K562 (cell line): ENCODE data around the gene RFNG. TPM values are rescaled to one million over a fixed set of nuclear protein-coding genes. Genes with fewer than 3 reads are reported as not detected.
A peak's percentile ranks its signal among the peaks of the same experiment; 100 is the strongest.

Experiments
- ATAC-seq: fragments of 200-7000 bp; cut with Tn5 transposase; 3 replicates; pipeline ENCODE4 v1.9.1; 2020; ENCODE audit warnings: moderate library complexity
- BruUV-seq: library from RNA; stranded (reverse); fragments of 400-500 nt; replicated peaks from 2 replicates; lab custom pipeline; 2021; lab: Mats Ljungman, UMichigan
- CTCF ChIA-PET: fragments of 300-600 bp; formaldehyde crosslinking; extraction: SDS; loops from one replicate; lab custom pipeline; 2021; ENCODE audit warnings: low intra/inter-chr PET ratio; lab: Yijun Ruan, JAX
- POLR2A ChIA-PET: fragments of 300-600, 350-650 bp; sonication (Branson Sonifier 250); formaldehyde crosslinking; extraction: SDS; loops from one replicate; lab custom pipeline; 2021; ENCODE audit warnings: antibody characterized with exemption, inconsistent platforms; lab: Yijun Ruan, JAX
- DNase-seq, 4 experiments: peaks; one replicate each; pipeline versions ENCODE4 v3.0.0 to v3.0.0-alpha.2; 2011 to 2018; ENCODE audit warnings: low spot score in 3 of 4, mixed read lengths in 3 of 4; ENCODE audit errors: extremely low read depth in 1 of 4
- FAIRE-seq: peaks from 2 replicates; lab custom pipeline; 2011; peaks lifted over from hg19 to GRCh38; lab: Jason Lieb, UNC
- H2AFZ ChIP-seq: 2 replicates; pipeline ENCODE4 v1.6.0; 2011; ENCODE audit warnings: low read depth, low read length, control low read depth, inconsistent platforms
- H3K27ac ChIP-seq: fragments of 200-600 bp; 3 replicates; pipeline ENCODE4 v1.8.0; 2011; ENCODE audit warnings: low read depth, mild to moderate bottlenecking, control low read depth, inconsistent platforms, low read length, moderate library complexity, mixed read lengths; ENCODE audit errors: extremely low read depth
- H3K27me3 ChIP-seq, 2 experiments: fragments of 300-600 bp in 1 of 2; 2 replicates in 1 of 2; 3 replicates in 1 of 2; pipeline versions ENCODE4 v1.6.0 to v1.8.0; 2011; ENCODE audit warnings: inconsistent platforms in 2 of 2, low read length in 2 of 2, mild to moderate bottlenecking in 1 of 2, mixed read lengths in 1 of 2, moderate library complexity in 1 of 2; ENCODE audit not compliant: control insufficient read depth in 2 of 2, insufficient read depth in 2 of 2
- H3K36me3 ChIP-seq: fragments of 300-600 bp; 3 replicates; pipeline ENCODE4 v1.8.0; 2011; ENCODE audit warnings: mild to moderate bottlenecking, low read length, inconsistent platforms; ENCODE audit not compliant: control insufficient read depth, insufficient read depth
- H3K4me1 ChIP-seq, 2 experiments: fragments of 200-600 bp in 1 of 2; replicated peaks in 1 of 2; 2 replicates in 1 of 2; 3 replicates in 1 of 2; pipeline versions ENCODE4 v1.5.1 to v1.8.0; 2011; ENCODE audit warnings: inconsistent platforms in 2 of 2, low read length in 2 of 2, mild to moderate bottlenecking in 1 of 2, mixed read lengths in 1 of 2, moderate library complexity in 1 of 2; ENCODE audit not compliant: control insufficient read depth in 2 of 2, insufficient read depth in 2 of 2
- H3K4me2 ChIP-seq: 2 replicates; pipeline ENCODE4 v1.6.1; 2011; ENCODE audit warnings: low read length, control low read depth, inconsistent platforms, mixed read lengths; ENCODE audit not compliant: insufficient read depth
- H3K4me3 ChIP-seq: fragments of 200-600 bp; sonication (generic), shearing (Covaris generic); 2 replicates; pipeline ENCODE4 v1.5.1; 2016; ENCODE audit warnings: control low read depth, inconsistent platforms
- H3K79me2 ChIP-seq: fragments of 200-600 bp; 3 replicates; pipeline ENCODE4 v1.8.0; 2011; ENCODE audit warnings: low read length, inconsistent platforms; ENCODE audit not compliant: control insufficient read depth, insufficient read depth
- H3K9ac ChIP-seq, 2 experiments: 2 replicates each; pipeline versions ENCODE4 v1.6.0 to v1.6.1; 2011; ENCODE audit warnings: low read depth in 2 of 2, low read length in 2 of 2, control low read depth in 1 of 2, inconsistent platforms in 1 of 2, mild to moderate bottlenecking in 1 of 2, mixed read lengths in 1 of 2; ENCODE audit not compliant: insufficient read depth in 1 of 2
- H3K9me1 ChIP-seq: one replicate; pipeline ENCODE4 v1.6.0; 2011; ENCODE audit warnings: inconsistent platforms, mild to moderate bottlenecking, low read length, moderate library complexity; ENCODE audit not compliant: control insufficient read depth, insufficient read depth
- H3K9me3 ChIP-seq: replicated peaks from 2 replicates; pipeline ENCODE4 v1.5.1; 2011; ENCODE audit warnings: low read depth, low read length, inconsistent platforms; ENCODE audit not compliant: control insufficient read depth, insufficient read depth
- H4K20me1 ChIP-seq: replicated peaks from 2 replicates; pipeline ENCODE4 v1.6.1; 2011; ENCODE audit warnings: low read length, inconsistent platforms, mixed read lengths; ENCODE audit not compliant: control insufficient read depth, insufficient read depth
- CREM ChIP-seq: IDR thresholded peaks from 2 replicates; pipeline ENCODE4 v1.6.1; 2014; ENCODE audit warnings: antibody characterized with exemption, low read depth
- EGR1 ChIP-seq: fragments of 450-650 bp; conservative IDR thresholded peaks from 2 replicates; pipeline ENCODE4 v1.6.1; 2017; ENCODE audit warnings: mild to moderate bottlenecking
- RBFOX2 ChIP-seq: fragments of 200-400 bp; formaldehyde crosslinking; IDR thresholded peaks from 2 replicates; pipeline ENCODE4 v1.6.1; 2017; ENCODE audit warnings: low read depth, mild to moderate bottlenecking, low read length, moderate library complexity
- YY1 ChIP-seq, 3 experiments: IDR thresholded peaks; 2 replicates each; pipeline ENCODE4 v1.6.1; 2011; ENCODE audit warnings: low read length in 2 of 3, mild to moderate bottlenecking in 2 of 3, moderate library complexity in 2 of 3, borderline replicate concordance in 1 of 3, control low read depth in 1 of 3, low read depth in 1 of 3; ENCODE audit not compliant: insufficient read depth in 3 of 3, insufficient replicate concordance in 2 of 3, control insufficient read depth in 1 of 3, insufficient read length in 1 of 3; ENCODE audit errors: extremely low read depth in 1 of 3
- WGBS: fragments of 100-300 bp; shearing (Covaris generic); methylation state at CpG from one replicate; pipeline ENCODE4 v1.1.6; 2016; ENCODE audit warnings: low coverage, mixed read lengths; ENCODE audit not compliant: insufficient coverage; ENCODE audit errors: missing lambda C conversion rate; 5-methylcytosine and 5-hydroxymethylcytosine counted together
- in situ Hi-C: fragments of 300-500 bp; cut with MboI; formaldehyde crosslinking; loops from 4 replicates; pipeline ENCODE4 v1.15.0; 2018; ENCODE audit warnings: inconsistent platforms, mixed read lengths
- intact Hi-C: fragments of 100-400 bp; cut with micrococcal nuclease; formaldehyde crosslinking; loops from 2 replicates; pipeline ENCODE4 v1.14.2; 2022
- polyA plus RNA-seq, 8 experiments: library from polyadenylated mRNA; depleted of rRNA in 4 of 8; stranded (reverse) in 5 of 8; unstranded in 3 of 8; fragments of >200 nt; fragmentation: Nextera tagmentation in 2 of 8; fragmentation: Illumina TruSeq in 1 of 8; extraction: Ambion mirVana in 2 of 8; extraction: Trizol in 1 of 8; gene quantifications; 2 replicates each; pipeline versions ENCODE4 v1.2.1 to v1.2.3, GENCODE V29; 2011 to 2014; ENCODE audit warnings: inconsistent platforms in 1 of 8, missing spikeins in 1 of 8
- total RNA-seq, 7 experiments: library from RNA; depleted of rRNA in 6 of 7; stranded (reverse); fragments of >200 nt in 6 of 7; fragmentation: Illumina TruSeq in 2 of 7; extraction: Trizol in 2 of 7; gene quantifications; 2 replicates each; pipeline versions ENCODE4 v1.2.1 to v1.2.3, GENCODE V29; 2011 to 2021; ENCODE audit warnings: low replicate concordance in 1 of 7

RFNG gene
- total and polyA plus RNA-seq, 9 of the 15 experiments (the other 6 are each of a cell fraction or from before 2014, with no cell fraction given), result 0.32 to 32.8 (median 9.5) TPM

DNA sequence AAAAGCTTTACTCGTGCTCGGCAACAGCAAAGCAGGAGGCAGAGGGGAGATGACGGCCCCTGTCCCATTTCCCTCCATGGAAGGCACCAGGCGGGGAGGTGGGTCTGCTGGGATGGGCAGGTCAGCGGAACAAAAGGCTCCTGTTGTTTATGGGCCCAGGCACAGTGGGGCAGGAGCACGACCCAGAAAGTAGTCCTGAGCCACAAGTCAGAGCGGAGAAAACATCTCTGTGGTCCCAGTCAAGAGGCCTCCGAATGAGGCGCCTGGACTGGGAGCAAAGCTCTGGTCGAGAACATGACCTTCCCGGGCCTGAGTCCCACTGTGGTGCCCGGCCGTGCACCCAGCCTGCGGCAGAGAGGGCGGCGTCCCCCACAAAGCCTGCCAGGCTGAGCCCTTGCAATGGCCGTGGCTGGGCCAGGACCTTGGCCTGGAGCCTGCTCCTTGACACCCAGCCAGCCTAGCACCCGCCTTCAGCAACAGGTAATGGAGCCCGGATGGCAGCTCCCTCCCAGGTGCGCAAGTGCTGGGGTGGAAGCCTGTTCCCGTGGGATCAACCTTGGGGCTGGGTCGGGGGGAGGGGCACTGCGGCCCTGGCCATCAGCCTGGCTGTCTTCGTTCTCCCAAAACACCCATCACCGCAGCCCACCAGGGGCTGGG is 3.6 kb downstream of the RFNG start:
- intact Hi-C loops, result no loop called here
- no peaks in the 10 kb centered on the region for H3K27me3 ChIP-seq
- 0 out of 2 replicates have a peak, but pooled peaks cover 4% of the 10 kb centered on the region for H4K20me1 ChIP-seq
- no peak overlapping the region for H3K27ac ChIP-seq
- H3K4me1 ChIP-seq, result peaks cover 6 to 72% of the 10 kb centered on the region in 2 experiments; a peak in 3 of 5 replicates
- no peak overlapping the region for H2AFZ ChIP-seq
- H3K9me1 ChIP-seq, result peaks cover 2% of the 10 kb centered on the region
- no peak for ATAC-seq
- peak overlapping the region in 1 of 2 experiments; percentile 65; a peak in 2 of 4 replicates for H3K9ac ChIP-seq
- CTCF ChIA-PET, result no interaction called here
- TF ChIP-seq CREM, result no peak
- peak; percentile 17; the same call in 1 of the 2 replicates for TF ChIP-seq RBFOX2
- TF ChIP-seq, all 486 proteins: peak for 1
- Histone ChIP-seq H3K4me3 (no peak overlapping the region), H3K79me2 (peaks cover 24% of the 10 kb centered on the region), H3K4me2 (no peak overlapping the region), H3K9me3 (no peaks in the 10 kb centered on the region), H3K36me3 (peaks cover 39% of the 10 kb centered on the region; the same call in 2 of the 3 replicates)
- DNase-seq, result peak in 1 of 4 experiments; percentile 11
- POLR2A ChIA-PET, result interaction anchor here (0.6 kb wide), 1 partner anchor 10 kb away, joined by 3 read pairs; the partner anchor contains the start of gene DCXR
- in situ Hi-C loops, result no loop called here
- 91% methylated on average over 16 of the region's 25 CpGs for WGBS
- no TSS peak for BruUV-seq
- FAIRE-seq, result no peak

DNA sequence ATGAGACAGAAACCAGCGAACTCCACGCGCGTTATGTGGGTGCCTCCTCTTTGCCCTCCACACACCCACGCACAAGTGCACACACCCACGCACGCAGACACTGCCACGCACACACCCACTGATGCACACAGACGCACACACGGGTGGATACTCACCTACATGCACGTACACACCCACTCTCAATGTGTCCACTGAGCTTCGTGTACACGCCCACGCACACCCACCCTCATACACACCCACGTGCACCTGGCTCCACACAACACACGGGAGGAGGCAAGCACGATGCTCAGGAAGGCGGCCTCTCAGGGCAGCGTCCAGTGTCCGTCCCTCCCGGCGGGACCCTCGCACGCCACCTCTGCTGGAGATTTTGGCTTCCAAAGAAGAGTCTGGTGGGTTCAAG is 4.2 kb downstream of the RFNG start:
- TF ChIP-seq YY1 (IDR thresholded peaks at IDR 0.05; ENCODE audit: borderline replicate concordance in 1 of 3, control insufficient read depth in 1 of 3, extremely low read depth in 1 of 3, insufficient read depth in 3 of 3, insufficient read length in 1 of 3, insufficient replicate concordance in 2 of 3, low read depth in 1 of 3, low read length in 2 of 3) (no peak), EGR1 (peak; percentile 93), RBFOX2 (peak; percentile 60)
- H3K4me3 ChIP-seq, result no peak overlapping the region
- in situ Hi-C loops, result no loop called here
- ATAC-seq (no peak), DNase-seq (peak in 2 of 4 experiments; percentile 11 to 18), FAIRE-seq (no peak)
- no peak overlapping the region for H3K4me2 ChIP-seq
- H3K4me1 ChIP-seq, result peaks cover 6 to 70% of the 10 kb centered on the region in 2 experiments; a peak in 3 of 5 replicates
- peak overlapping the region in 1 of 2 experiments; percentile 65; a peak in 2 of 4 replicates for H3K9ac ChIP-seq
- ChIA-PET CTCF (no interaction called here), POLR2A (no interaction called here)
- H3K27me3 ChIP-seq, result no peaks in the 10 kb centered on the region
- H3K36me3 ChIP-seq, result peaks cover 36% of the 10 kb centered on the region; the same call in 2 of the 3 replicates
- H3K79me2 ChIP-seq, result peaks cover 17% of the 10 kb centered on the region
- H4K20me1 ChIP-seq, result 0 out of 2 replicates have a peak, but pooled peaks cover 3% of the 10 kb centered on the region
- no peak overlapping the region for H2AFZ ChIP-seq
- H3K27ac ChIP-seq, result no peak overlapping the region
- no TSS peak for BruUV-seq
- WGBS, result 84% methylated on average over 17 of the region's 24 CpGs
- no peaks in the 10 kb centered on the region for H3K9me3 ChIP-seq
- intact Hi-C loops, result no loop called here
- peaks cover 2% of the 10 kb centered on the region for H3K9me1 ChIP-seq
